HEK293 (cell line): Measurements from ENCODE around the gene ZCCHC17.

Experiments used
- EGR2 ChIP-seq: fragments of 450-650 bp; formaldehyde crosslinking; IDR thresholded peaks from 2 replicates; pipeline ENCODE4 v1.5.1; 2016; ENCODE audit warnings: low read depth, missing biosample characterization, missing genetic modification characterization
- KLF16 ChIP-seq: fragments of 450-650 bp; formaldehyde crosslinking; IDR thresholded peaks from 2 replicates; pipeline ENCODE4 v1.5.1; 2017; ENCODE audit warnings: missing biosample characterization, missing genetic modification characterization
- KLF17 ChIP-seq: fragments of 450-650 bp; formaldehyde crosslinking; IDR thresholded peaks from 2 replicates; pipeline ENCODE4 v1.5.1; 2016; ENCODE audit warnings: missing biosample characterization, missing genetic modification characterization
- KLF8 ChIP-seq: fragments of 450-650 bp; formaldehyde crosslinking; IDR thresholded peaks from 2 replicates; pipeline ENCODE4 v1.5.1; 2016; ENCODE audit warnings: missing biosample characterization, missing genetic modification characterization
- OSR2 ChIP-seq: fragments of 450-650 bp; formaldehyde crosslinking; IDR thresholded peaks from 2 replicates; pipeline ENCODE4 v1.5.1; 2016; ENCODE audit warnings: missing biosample characterization, missing genetic modification characterization
- PATZ1 ChIP-seq: fragments of 450-650 bp; formaldehyde crosslinking; IDR thresholded peaks from 2 replicates; pipeline ENCODE4 v1.5.1; 2016; ENCODE audit warnings: missing biosample characterization, missing genetic modification characterization
- PRDM1 ChIP-seq: fragments of 450-650 bp; formaldehyde crosslinking; IDR thresholded peaks from 2 replicates; pipeline ENCODE4; 2016; ENCODE audit warnings: missing biosample characterization, missing genetic modification characterization
- PRDM10 ChIP-seq: fragments of 450-650 bp; formaldehyde crosslinking; IDR thresholded peaks from 2 replicates; pipeline ENCODE4 v1.5.1; 2016; ENCODE audit warnings: missing biosample characterization, missing genetic modification characterization
- SP3 ChIP-seq: fragments of 450-650 bp; formaldehyde crosslinking; IDR thresholded peaks from 2 replicates; pipeline ENCODE4 v1.5.1; 2016; ENCODE audit warnings: missing biosample characterization, missing genetic modification characterization
- ZBTB44 ChIP-seq: fragments of 450-650 bp; IDR thresholded peaks from 2 replicates; pipeline ENCODE4 v1.5.1; 2018; ENCODE audit warnings: missing biosample characterization, mild to moderate bottlenecking, missing genetic modification characterization
- ZBTB48 ChIP-seq: fragments of 450-650 bp; formaldehyde crosslinking; IDR thresholded peaks from 2 replicates; pipeline ENCODE4 v1.5.1; 2016; ENCODE audit warnings: missing biosample characterization, missing genetic modification characterization
- ZFP69B ChIP-seq: fragments of 450-650 bp; formaldehyde crosslinking; IDR thresholded peaks from 2 replicates; pipeline ENCODE4 v1.5.1; 2016; ENCODE audit warnings: missing biosample characterization, missing genetic modification characterization
- ZIC2 ChIP-seq: fragments of 450-650 bp; formaldehyde crosslinking; IDR thresholded peaks from 2 replicates; pipeline ENCODE4 v1.5.1; 2016; ENCODE audit warnings: missing biosample characterization, missing genetic modification characterization
- ZNF280D ChIP-seq: fragments of 450-650 bp; formaldehyde crosslinking; IDR thresholded peaks from 2 replicates; pipeline ENCODE4 v1.5.1; 2016; ENCODE audit warnings: missing biosample characterization, missing genetic modification characterization
- ZNF449 ChIP-seq: fragments of 450-650 bp; formaldehyde crosslinking; IDR thresholded peaks from 2 replicates; pipeline ENCODE4 v1.5.1; 2017; ENCODE audit warnings: missing biosample characterization, mild to moderate bottlenecking, missing genetic modification characterization, moderate library complexity
- ZNF501 ChIP-seq: fragments of 450-650 bp; formaldehyde crosslinking; IDR thresholded peaks from 2 replicates; pipeline ENCODE4 v1.5.1; 2016; ENCODE audit warnings: missing biosample characterization, missing genetic modification characterization
- ZNF692 ChIP-seq: fragments of 450-650 bp; formaldehyde crosslinking; IDR thresholded peaks from 2 replicates; pipeline ENCODE4 v1.5.1; 2016; ENCODE audit warnings: missing biosample characterization, missing genetic modification characterization

ZCCHC17 gene

GRCh38 chr1:31373056-31373896 is 76.4 kb downstream of the ZCCHC17 start, which contains the start of gene FABP3 (continued):
- peak; percentile 55 for TF ChIP-seq PATZ1 (tag by site-specific recombination)
- TF ChIP-seq PRDM10 (tag by site-specific recombination), result peak; percentile 66
- no peak for TF ChIP-seq OSR2 (tag by site-specific recombination)
- no peak for TF ChIP-seq ZBTB44
- TF ChIP-seq ZIC2 (tag by site-specific recombination), result peak; percentile 17; the same call in 1 of the 2 replicates
- peak; percentile 40; the same call in 1 of the 2 replicates for TF ChIP-seq KLF16 (tag by site-specific recombination)
- TF ChIP-seq PRDM1, result peak; percentile 90
- TF ChIP-seq ZFP69B (tag by site-specific recombination), result peak; percentile 61; the same call in 1 of the 2 replicates
- peak; percentile 57 for TF ChIP-seq ZNF449
- 0 out of 2 replicates have a peak, but pooled peaks have one; percentile 26 for TF ChIP-seq ZNF692 (tag by site-specific recombination)
- TF ChIP-seq KLF8, result 0 out of 2 replicates have a peak, but pooled peaks have one; percentile 34
- TF ChIP-seq ZBTB48 (tag by site-specific recombination), result peak; percentile 92; the same call in 1 of the 2 replicates
- TF ChIP-seq ZNF280D (tag by site-specific recombination), result no peak
- TF ChIP-seq SP3 (tag by site-specific recombination), result 0 out of 2 replicates have a peak, but pooled peaks have one; percentile 24
- TF ChIP-seq EGR2, result peak; percentile 53; the same call in 1 of the 2 replicates
- peak; percentile 45 for TF ChIP-seq KLF17
- TF ChIP-seq ZNF501, result peak; percentile 54; the same call in 1 of the 2 replicates
